ENCODE measurements around the gene AKNA.

GRCh38 chr9:114376586-114377445 lies 11.0 kb downstream of the AKNA start:
- TF ChIP-seq POLR2A (IDR thresholded peaks at IDR 0.05), result no peak
- TF ChIP-seq, protein P1, sequence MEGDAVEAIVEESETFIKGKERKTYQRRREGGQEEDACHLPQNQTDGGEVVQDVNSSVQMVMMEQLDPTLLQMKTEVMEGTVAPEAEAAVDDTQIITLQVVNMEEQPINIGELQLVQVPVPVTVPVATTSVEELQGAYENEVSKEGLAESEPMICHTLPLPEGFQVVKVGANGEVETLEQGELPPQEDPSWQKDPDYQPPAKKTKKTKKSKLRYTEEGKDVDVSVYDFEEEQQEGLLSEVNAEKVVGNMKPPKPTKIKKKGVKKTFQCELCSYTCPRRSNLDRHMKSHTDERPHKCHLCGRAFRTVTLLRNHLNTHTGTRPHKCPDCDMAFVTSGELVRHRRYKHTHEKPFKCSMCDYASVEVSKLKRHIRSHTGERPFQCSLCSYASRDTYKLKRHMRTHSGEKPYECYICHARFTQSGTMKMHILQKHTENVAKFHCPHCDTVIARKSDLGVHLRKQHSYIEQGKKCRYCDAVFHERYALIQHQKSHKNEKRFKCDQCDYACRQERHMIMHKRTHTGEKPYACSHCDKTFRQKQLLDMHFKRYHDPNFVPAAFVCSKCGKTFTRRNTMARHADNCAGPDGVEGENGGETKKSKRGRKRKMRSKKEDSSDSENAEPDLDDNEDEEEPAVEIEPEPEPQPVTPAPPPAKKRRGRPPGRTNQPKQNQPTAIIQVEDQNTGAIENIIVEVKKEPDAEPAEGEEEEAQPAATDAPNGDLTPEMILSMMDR (IDR thresholded peaks at IDR 0.05), result no peak

All from vagina (tissue), 2 donors.